ENCODE measurements around the gene PAWR.

- TF ChIP-seq POLR2A (IDR thresholded peaks at IDR 0.05) (no peak), CTCF (IDR thresholded peaks at IDR 0.05 in 4 of 5, conservative IDR thresholded peaks at IDR 0.05 in 1 of 5) (peak in 3 of 5 experiments; percentile 23 to 32 (median 29))
Measured at GRCh38 chr12:79555028-79555925, 135.5 kb downstream of the PAWR start.

All from gastrocnemius medialis (tissue), 4 donors.